ENCODE data around the gene SLC30A3.
"Not testable (repeated sequence)": the region's sequence is repeated elsewhere in the genome, so short reads cannot be mapped to it uniquely, and the experiment has no call there.

Gene SLC30A3

DNA sequence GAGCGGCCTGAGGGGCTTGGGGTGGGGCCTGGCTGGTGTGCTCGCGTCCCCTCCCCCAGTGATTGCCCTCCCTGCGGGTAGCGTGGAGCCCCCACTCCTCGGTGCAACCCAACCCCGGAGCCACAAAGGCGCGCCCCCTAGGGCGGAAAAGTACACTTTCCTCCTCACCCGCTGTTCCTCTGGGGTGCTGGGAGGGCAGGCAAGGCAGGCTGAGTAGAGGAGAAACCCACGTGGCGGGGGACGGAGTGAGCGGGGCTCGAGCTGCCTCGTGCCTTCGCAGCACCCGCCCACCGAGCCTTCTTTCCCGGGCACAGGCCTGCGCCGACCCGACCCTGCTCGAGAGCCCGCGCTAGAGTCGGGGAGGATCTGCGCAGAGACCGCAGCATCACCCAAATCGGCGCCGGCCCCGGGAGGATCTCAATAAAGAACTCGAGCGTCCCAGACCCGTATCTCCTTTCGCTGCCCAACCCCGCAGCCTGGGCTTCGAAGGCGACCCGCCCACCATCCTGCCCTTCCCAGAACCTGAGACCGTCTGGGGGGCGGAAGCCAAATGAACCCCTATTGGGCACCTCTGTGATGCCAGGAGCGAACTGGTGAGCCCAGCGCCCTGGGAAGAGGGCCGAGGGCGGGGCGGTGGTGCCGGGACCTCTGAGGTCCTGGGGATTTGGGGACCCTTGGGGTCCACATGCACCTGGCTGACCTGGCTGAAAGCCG is 43.9 kb upstream of the SLC30A3 start:
- no peak for DNase-seq (ENCODE audit: low read depth)

DNA sequence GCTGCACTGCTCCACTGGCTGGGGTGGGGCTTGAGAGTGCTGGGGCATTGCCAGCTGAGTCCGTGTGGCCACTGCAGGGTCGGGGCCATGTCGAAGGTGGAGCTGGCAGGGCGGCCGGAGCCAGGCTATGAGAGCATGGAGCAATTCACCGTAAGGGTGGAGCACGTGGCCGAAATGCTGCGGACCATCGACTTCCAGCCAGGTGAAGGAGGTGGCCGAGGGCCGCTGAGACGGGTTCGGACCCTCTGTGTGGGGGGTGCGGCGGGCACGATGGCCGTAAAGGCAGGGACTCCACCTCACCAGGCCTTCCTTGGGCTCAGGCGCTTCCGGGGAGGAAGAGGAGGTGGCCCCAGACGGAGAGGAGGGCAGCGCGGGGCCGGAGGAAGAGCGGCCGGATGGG is 43.3 kb upstream of the SLC30A3 start:
- no peak overlapping the region for H3K4me3 ChIP-seq (ENCODE audit: control insufficient read depth, low read depth, low read length)
- TF ChIP-seq, protein P1, sequence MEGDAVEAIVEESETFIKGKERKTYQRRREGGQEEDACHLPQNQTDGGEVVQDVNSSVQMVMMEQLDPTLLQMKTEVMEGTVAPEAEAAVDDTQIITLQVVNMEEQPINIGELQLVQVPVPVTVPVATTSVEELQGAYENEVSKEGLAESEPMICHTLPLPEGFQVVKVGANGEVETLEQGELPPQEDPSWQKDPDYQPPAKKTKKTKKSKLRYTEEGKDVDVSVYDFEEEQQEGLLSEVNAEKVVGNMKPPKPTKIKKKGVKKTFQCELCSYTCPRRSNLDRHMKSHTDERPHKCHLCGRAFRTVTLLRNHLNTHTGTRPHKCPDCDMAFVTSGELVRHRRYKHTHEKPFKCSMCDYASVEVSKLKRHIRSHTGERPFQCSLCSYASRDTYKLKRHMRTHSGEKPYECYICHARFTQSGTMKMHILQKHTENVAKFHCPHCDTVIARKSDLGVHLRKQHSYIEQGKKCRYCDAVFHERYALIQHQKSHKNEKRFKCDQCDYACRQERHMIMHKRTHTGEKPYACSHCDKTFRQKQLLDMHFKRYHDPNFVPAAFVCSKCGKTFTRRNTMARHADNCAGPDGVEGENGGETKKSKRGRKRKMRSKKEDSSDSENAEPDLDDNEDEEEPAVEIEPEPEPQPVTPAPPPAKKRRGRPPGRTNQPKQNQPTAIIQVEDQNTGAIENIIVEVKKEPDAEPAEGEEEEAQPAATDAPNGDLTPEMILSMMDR (conservative IDR thresholded peaks at IDR 0.05; ENCODE audit: control insufficient read depth, insufficient read depth, low read depth, low read length), result no peak
- DNase-seq (ENCODE audit: low read depth), result no peak

More for the DNA sequence above, 43.9 kb upstream of the SLC30A3 start:
- H3K4me3 ChIP-seq (ENCODE audit: control insufficient read depth, low read depth, low read length), result no peak overlapping the region
- TF ChIP-seq, protein P1 (conservative IDR thresholded peaks at IDR 0.05; ENCODE audit: control insufficient read depth, insufficient read depth, low read depth, low read length), result no peak

- H3K4me3 ChIP-seq (ENCODE audit: control insufficient read depth, low read depth, low read length), result no peak overlapping the region
- DNase-seq (ENCODE audit: low read depth), result no peak
- TF ChIP-seq, protein P1 (conservative IDR thresholded peaks at IDR 0.05; ENCODE audit: control insufficient read depth, insufficient read depth, low read depth, low read length), result no peak
Observed at GRCh38 chr2:27305516-27305915, 42.7 kb upstream of the SLC30A3 start.

- TF ChIP-seq, protein P1 (conservative IDR thresholded peaks at IDR 0.05; ENCODE audit: control insufficient read depth, insufficient read depth, low read depth, low read length), result no peak
- no peak for DNase-seq (ENCODE audit: low read depth)
- no peak overlapping the region for H3K4me3 ChIP-seq (ENCODE audit: control insufficient read depth, low read depth, low read length)
Observed at GRCh38 chr2:27304488-27305240, 41.8 kb upstream of the SLC30A3 start.

DNA sequence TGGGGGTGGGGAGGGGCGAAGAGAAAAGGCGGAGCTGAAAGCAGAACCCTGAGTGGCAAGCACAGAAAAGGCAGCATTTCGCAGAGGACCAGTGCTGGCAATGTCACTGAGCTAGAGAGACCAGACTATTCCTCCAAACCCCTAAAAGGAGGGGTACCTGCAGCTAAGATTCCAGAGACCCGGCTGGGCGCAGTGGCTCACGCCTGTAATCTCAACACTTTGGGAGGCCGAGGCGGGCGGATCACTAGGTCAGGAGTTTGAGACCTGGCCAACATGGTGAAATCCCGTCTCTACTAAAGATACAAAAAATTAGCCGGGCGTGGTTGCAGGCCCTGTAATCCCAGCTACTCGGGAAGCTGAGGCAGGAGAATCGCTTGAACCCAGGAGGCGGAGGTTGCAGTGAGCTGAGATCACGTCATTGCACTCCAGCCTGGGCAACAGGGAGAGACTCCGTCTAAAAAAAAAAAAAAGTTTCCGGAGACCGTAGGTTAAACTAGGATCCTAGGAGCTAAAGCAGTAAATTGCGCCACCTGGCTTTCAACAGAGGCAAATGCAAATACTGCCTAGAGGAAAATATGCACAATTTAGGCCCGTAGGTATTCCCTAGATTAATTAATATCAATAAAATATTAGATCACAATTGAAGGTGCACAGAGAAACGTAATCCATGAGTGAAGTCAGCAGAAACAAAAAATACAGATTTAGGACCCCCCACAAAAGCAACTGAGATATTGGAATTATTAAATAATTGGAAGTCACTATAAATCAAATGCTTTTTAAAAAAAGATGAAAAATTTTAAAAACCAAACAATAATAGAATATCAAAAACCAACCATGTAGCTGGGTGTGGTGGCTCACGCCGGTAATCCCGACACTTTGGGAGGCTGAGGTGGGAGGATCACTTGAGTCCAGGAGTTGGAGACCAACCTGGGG is 40.5 kb upstream of the SLC30A3 start:
- H3K4me3 ChIP-seq (ENCODE audit: control insufficient read depth, low read depth, low read length), result peak overlapping the region; percentile 41

DNA sequence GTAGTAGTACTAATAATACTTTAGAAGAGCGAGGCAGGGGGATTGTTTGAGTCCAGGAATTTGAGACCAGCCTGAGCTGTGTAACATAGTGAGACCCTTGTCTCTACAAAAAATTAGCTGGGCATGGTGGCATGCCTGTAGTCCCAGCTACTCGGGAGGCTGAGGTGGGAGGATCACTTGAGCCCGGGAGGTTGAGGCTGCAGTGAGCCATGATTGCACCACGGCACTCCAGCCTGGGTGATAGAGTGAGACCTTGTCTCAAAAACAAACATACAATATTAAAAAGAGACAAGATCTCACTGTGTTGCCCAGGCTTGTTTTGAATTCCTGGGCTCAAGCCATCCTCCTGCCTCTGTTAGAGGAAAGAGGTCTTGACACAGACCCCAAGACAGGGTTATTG is 37.8 kb upstream of the SLC30A3 start:
- H3K4me3 ChIP-seq (ENCODE audit: control insufficient read depth, low read depth, low read length), result not testable (repeated sequence)

More for the DNA sequence above, 40.5 kb upstream of the SLC30A3 start:
- peak; percentile 83 for DNase-seq (ENCODE audit: low read depth)
- TF ChIP-seq, protein P1 (conservative IDR thresholded peaks at IDR 0.05; ENCODE audit: control insufficient read depth, insufficient read depth, low read depth, low read length), result peak; percentile 94

More for the DNA sequence above, 37.8 kb upstream of the SLC30A3 start:
- DNase-seq (ENCODE audit: low read depth), result not testable (repeated sequence)
